ENCODE data around the gene NTNG1. TPM values are rescaled to one million over a fixed set of nuclear protein-coding genes. Genes with fewer than 3 reads are reported as not detected.

The NTNG1 gene
- total RNA-seq, 1 donor from 2014 or later = 9.6 TPM

- H3K4me1 ChIP-seq = no peaks in the 10 kb centered on the region
- DNase-seq (no peak), ATAC-seq (no peak)
- intact Hi-C loops (cut with DNase I) = no loop called here
- no peaks in the 10 kb centered on the region for H3K36me3 ChIP-seq
- H3K9me3 ChIP-seq = no peaks in the 10 kb centered on the region
- TF ChIP-seq CTCF (IDR thresholded peaks at IDR 0.05) = no peak
- no peak overlapping the region for H3K27ac ChIP-seq
- peaks cover 8% of the 10 kb centered on the region for H3K27me3 ChIP-seq (ENCODE audit: low read depth)
- H3K4me3 ChIP-seq = no peak overlapping the region
Measured at GRCh38 chr1:107494061-107494460, 353.2 kb downstream of the NTNG1 start.

- H3K9me3 ChIP-seq = no peaks in the 10 kb centered on the region
- ATAC-seq (peak; percentile 42 to 59), DNase-seq (no peak)
- no peaks in the 10 kb centered on the region for H3K4me1 ChIP-seq
- no peak overlapping the region for H3K27ac ChIP-seq
- intact Hi-C loops (cut with DNase I) = no loop called here
- no peaks in the 10 kb centered on the region for H3K36me3 ChIP-seq
- TF ChIP-seq CTCF (IDR thresholded peaks at IDR 0.05) = no peak
- no peak overlapping the region for H3K4me3 ChIP-seq
- H3K27me3 ChIP-seq (ENCODE audit: low read depth) = peaks cover 3% of the 10 kb centered on the region
Measured at GRCh38 chr1:107496002-107496401, 355.2 kb downstream of the NTNG1 start.

- no peak for TF ChIP-seq CTCF (IDR thresholded peaks at IDR 0.05)
- no peaks in the 10 kb centered on the region for H3K27me3 ChIP-seq (ENCODE audit: low read depth)
- ATAC-seq (no peak), DNase-seq (no peak)
- intact Hi-C loops (cut with DNase I) = no loop called here
- no peaks in the 10 kb centered on the region for H3K4me1 ChIP-seq
- no peak overlapping the region for H3K4me3 ChIP-seq
- H3K9me3 ChIP-seq = no peaks in the 10 kb centered on the region
- no peaks in the 10 kb centered on the region for H3K36me3 ChIP-seq
- no peak overlapping the region for H3K27ac ChIP-seq
Measured at GRCh38 chr1:107499139-107499744, 358.4 kb downstream of the NTNG1 start.

GRCh38 chr1:107501081-107501605 is 360.3 kb downstream of the NTNG1 start:
- Histone ChIP-seq H3K4me3 (no peak overlapping the region), H3K27me3 (ENCODE audit: low read depth) (no peaks in the 10 kb centered on the region), H3K27ac (no peak overlapping the region), H3K9me3 (no peaks in the 10 kb centered on the region), H3K4me1 (no peaks in the 10 kb centered on the region), H3K36me3 (no peaks in the 10 kb centered on the region)
- DNase-seq = no peak
- no peak for ATAC-seq
- TF ChIP-seq CTCF (IDR thresholded peaks at IDR 0.05) = no peak
- intact Hi-C loops (cut with DNase I) = no loop called here

- ATAC-seq (no peak), DNase-seq (no peak)
- no peaks in the 10 kb centered on the region for H3K27me3 ChIP-seq (ENCODE audit: low read depth)
- intact Hi-C loops (cut with DNase I) = no loop called here
- TF ChIP-seq CTCF (IDR thresholded peaks at IDR 0.05) = no peak
- H3K27ac ChIP-seq = no peak overlapping the region
- no peaks in the 10 kb centered on the region for H3K36me3 ChIP-seq
- H3K4me1 ChIP-seq = no peaks in the 10 kb centered on the region
- no peaks in the 10 kb centered on the region for H3K9me3 ChIP-seq
- no peak overlapping the region for H3K4me3 ChIP-seq
Measured at GRCh38 chr1:107510347-107510746, 369.5 kb downstream of the NTNG1 start.
